Natural killer cell (primary cell): Measurements from ENCODE around the gene ZNF273. TPM values are rescaled to one million over a fixed set of nuclear protein-coding genes. Genes with fewer than 3 reads are reported as not detected.

Experiments
- ATAC-seq, 3 donors: fragments of 150-1000 bp in 2 of 3; fragments of 200-7000 bp in 1 of 3; cut with Tn5 transposase; 1 replicate in 1 of 3; 2 replicates in 2 of 3; pipeline ENCODE4 v1.10.0; 2021; ENCODE audit warnings: mild to moderate bottlenecking in 2 of 3, moderate library complexity in 2 of 3
- DNase-seq, 2 donors: peaks; one replicate each; pipeline versions ENCODE4 v3.0.0 to v3.0.0-alpha.2; 2013 to 2021; ENCODE audit warnings: mixed read lengths in 1 of 2
- H3K27ac ChIP-seq: one replicate; pipeline ENCODE4 v1.5.1; 2013; ENCODE audit warnings: mild to moderate bottlenecking, low read length
- H3K27me3 ChIP-seq: one replicate; pipeline ENCODE4 v1.6.1; 2013; ENCODE audit warnings: low read length; ENCODE audit not compliant: control insufficient read depth, insufficient read depth
- H3K36me3 ChIP-seq: one replicate; pipeline ENCODE4 v1.6.1; 2013; ENCODE audit warnings: low read length; ENCODE audit not compliant: control insufficient read depth, insufficient read depth
- H3K4me1 ChIP-seq: one replicate; pipeline ENCODE4 v1.6.1; 2013; ENCODE audit warnings: low read length; ENCODE audit not compliant: control insufficient read depth, insufficient read depth
- H3K4me3 ChIP-seq: one replicate; pipeline ENCODE4 v1.5.1; 2013; ENCODE audit warnings: low read length
- H3K9me3 ChIP-seq: one replicate; pipeline ENCODE4 v1.6.1; 2013; ENCODE audit warnings: low read length; ENCODE audit not compliant: control insufficient read depth, insufficient read depth
- H3K27ac Mint-ChIP-seq, 2 donors: one replicate each; pipeline ENCODE4 v1.8.0; 2022; ENCODE audit warnings: mild to moderate bottlenecking in 2 of 2, mixed read lengths in 2 of 2, moderate library complexity in 1 of 2
- H3K27me3 Mint-ChIP-seq, 2 donors: one replicate each; pipeline ENCODE4 v1.8.0; 2022; ENCODE audit warnings: low read depth in 2 of 2, mixed read lengths in 2 of 2
- H3K36me3 Mint-ChIP-seq: one replicate; pipeline ENCODE4 v1.8.0; 2022; ENCODE audit warnings: mixed read lengths
- H3K4me1 Mint-ChIP-seq, 2 donors: one replicate each; pipeline ENCODE4 v1.8.0; 2022; ENCODE audit warnings: mixed read lengths in 2 of 2
- H3K4me3 Mint-ChIP-seq: one replicate; pipeline ENCODE4 v1.8.0; 2022; ENCODE audit warnings: mild to moderate bottlenecking, moderate library complexity, mixed read lengths
- H3K9me3 Mint-ChIP-seq, 2 donors: one replicate each; pipeline ENCODE4 v1.8.0; 2022; ENCODE audit warnings: mixed read lengths in 2 of 2
- CTCF ChIP-seq: fragments of 200-600 bp; IDR thresholded peaks from one replicate; pipeline ENCODE4 v1.8.0; 2022; ENCODE audit warnings: antibody characterized with exemption
- WGBS: methylation state at CpG from one replicate; pipeline ENCODE4 v1.1.7; 2013; ENCODE audit warnings: missing lambda C conversion rate; ENCODE audit not compliant: insufficient coverage; 5-methylcytosine and 5-hydroxymethylcytosine counted together
- intact Hi-C: fragments of 100-400 bp; cut with micrococcal nuclease; formaldehyde crosslinking; loops from one replicate; pipeline ENCODE4 v1.14.2; 2022
- total RNA-seq, 4 donors: library from RNA; stranded (reverse); fragments of 120-200 nt in 1 of 4; gene quantifications; one replicate each; pipeline versions ENCODE4 v1.2.3 to v1.2.4, GENCODE V29; 2013 to 2022

ZNF273 gene
- total RNA-seq, 3 donors from 2014 or later (not counting 1 experiment from before 2014, with no cell fraction given), result 2.9 to 4.2 (median 4.0) TPM

- ATAC-seq (no peak), DNase-seq (no peak)
- H3K4me1 Mint-ChIP-seq, result no peaks in the 10 kb centered on the region
- TF ChIP-seq CTCF, result no peak
- H3K27ac ChIP-seq, result no peak overlapping the region
- no peaks in the 10 kb centered on the region for H3K36me3 Mint-ChIP-seq
- no peaks in the 10 kb centered on the region for H3K27me3 ChIP-seq
- no peaks in the 10 kb centered on the region for H3K4me1 ChIP-seq
- H3K27me3 Mint-ChIP-seq, result no peaks in the 10 kb centered on the region
- H3K27ac Mint-ChIP-seq, result no peak overlapping the region
- H3K4me3 ChIP-seq, result no peak overlapping the region
- 98% methylated on average over 10 of the region's 11 CpGs for WGBS
- no peaks in the 10 kb centered on the region for H3K36me3 ChIP-seq
- intact Hi-C loops, result no loop called here
- no peak overlapping the region for H3K4me3 Mint-ChIP-seq
- peaks cover 4% of the 10 kb centered on the region for H3K9me3 ChIP-seq
- peaks cover 2 to 4% of the 10 kb centered on the region in 2 donors for H3K9me3 Mint-ChIP-seq
Measured at GRCh38 chr7:64868499-64868898, 34.6 kb upstream of the ZNF273 start.

GRCh38 chr7:64869121-64869725 lies 33.9 kb upstream of the ZNF273 start:
- Mint-ChIP-seq H3K27me3 (no peaks in the 10 kb centered on the region), H3K36me3 (no peaks in the 10 kb centered on the region), H3K4me3 (no peak overlapping the region), H3K27ac (no peak overlapping the region), H3K9me3 (peaks cover 2 to 4% of the 10 kb centered on the region in 2 donors), H3K4me1 (no peaks in the 10 kb centered on the region)
- WGBS, result 71% methylated on average over 8 of the region's 8 CpGs
- H3K27me3 ChIP-seq, result no peaks in the 10 kb centered on the region
- no peak for TF ChIP-seq CTCF
- no peak for ATAC-seq
- DNase-seq, result no peak
- H3K36me3 ChIP-seq, result no peaks in the 10 kb centered on the region
- peaks cover 4% of the 10 kb centered on the region for H3K9me3 ChIP-seq
- intact Hi-C loops, result no loop called here
- H3K27ac ChIP-seq, result no peak overlapping the region
- H3K4me3 ChIP-seq, result no peak overlapping the region
- H3K4me1 ChIP-seq, result no peaks in the 10 kb centered on the region

- no peak for DNase-seq
- TF ChIP-seq CTCF, result no peak
- Histone ChIP-seq H3K27me3 (no peaks in the 10 kb centered on the region), H3K9me3 (peaks cover 4% of the 10 kb centered on the region), H3K27ac (no peak overlapping the region), H3K36me3 (no peaks in the 10 kb centered on the region), H3K4me3 (no peak overlapping the region), H3K4me1 (no peaks in the 10 kb centered on the region)
- no peak for ATAC-seq
- intact Hi-C loops, result no loop called here
- H3K27ac Mint-ChIP-seq, result no peak overlapping the region
- H3K27me3 Mint-ChIP-seq, result no peaks in the 10 kb centered on the region
- peaks cover 2 to 4% of the 10 kb centered on the region in 2 donors for H3K9me3 Mint-ChIP-seq
- H3K36me3 Mint-ChIP-seq, result no peaks in the 10 kb centered on the region
- H3K4me3 Mint-ChIP-seq, result no peak overlapping the region
- H3K4me1 Mint-ChIP-seq, result no peaks in the 10 kb centered on the region
- 94% methylated on average over 32 of the region's 32 CpGs for WGBS
Measured at GRCh38 chr7:64869912-64870562, 33.0 kb upstream of the ZNF273 start.
